Hair follicle dermal papilla cell (primary cell): ENCODE measurements around the gene PDCD4. TPM values are rescaled to one million over a fixed set of nuclear protein-coding genes. Genes with fewer than 3 reads are reported as not detected.

Experiments
- total RNA-seq: library from RNA; depleted of rRNA; stranded (reverse); fragments of >200 nt; gene quantifications from 2 replicates; pipeline ENCODE4 v1.2.3, GENCODE V29; 2012

PDCD4 gene
- 26.3 and 27.1 TPM in 2 replicates for total RNA-seq

GRCh38 chr10:110871298-110872084, at the start of gene PDCD4:
PDCD4 (plus strand) TSS chr10:110871928; CDS start chr10:110876028, 4,100 bp downstream.

GRCh38 chr10:110918643-110919348, 47.1 kb downstream of the PDCD4 start, which contains the start of gene BBIP1:
BBIP1 (minus strand) TSS chr10:110919180; CDS start chr10:110918157, 1,023 bp downstream.

GRCh38 chr10:110919349-110919931, 47.7 kb downstream of the PDCD4 start, which contains the start of gene SHOC2:
SHOC2 (plus strand) TSS chr10:110919604; CDS start chr10:110964359, 44,755 bp downstream.

Other genes starting within 250 kb of the PDCD4 start
- 0.12 and 0.16 TPM in 2 replicates for gene RBM20, start 227.6 kb upstream of the PDCD4 start, total RNA-seq
- gene BBIP1, start 47.3 kb downstream of the PDCD4 start, total RNA-seq: 18.5 and 19.2 TPM in 2 replicates
- 71.6 and 78.4 TPM in 2 replicates for gene SHOC2, start 47.7 kb downstream of the PDCD4 start, total RNA-seq
- 2.9 and 3.2 TPM in 2 replicates for gene ADRA2A, start 205.1 kb downstream of the PDCD4 start, total RNA-seq